ENCODE results near the gene COQ5. TPM values are rescaled to one million over a fixed set of nuclear protein-coding genes. Genes with fewer than 3 reads are reported as not detected.

COQ5 gene
- total and polyA plus RNA-seq, 2 of the 4 experiments (the other 2 are of a cell fraction) = 21.6 to 25.1 TPM

DNA sequence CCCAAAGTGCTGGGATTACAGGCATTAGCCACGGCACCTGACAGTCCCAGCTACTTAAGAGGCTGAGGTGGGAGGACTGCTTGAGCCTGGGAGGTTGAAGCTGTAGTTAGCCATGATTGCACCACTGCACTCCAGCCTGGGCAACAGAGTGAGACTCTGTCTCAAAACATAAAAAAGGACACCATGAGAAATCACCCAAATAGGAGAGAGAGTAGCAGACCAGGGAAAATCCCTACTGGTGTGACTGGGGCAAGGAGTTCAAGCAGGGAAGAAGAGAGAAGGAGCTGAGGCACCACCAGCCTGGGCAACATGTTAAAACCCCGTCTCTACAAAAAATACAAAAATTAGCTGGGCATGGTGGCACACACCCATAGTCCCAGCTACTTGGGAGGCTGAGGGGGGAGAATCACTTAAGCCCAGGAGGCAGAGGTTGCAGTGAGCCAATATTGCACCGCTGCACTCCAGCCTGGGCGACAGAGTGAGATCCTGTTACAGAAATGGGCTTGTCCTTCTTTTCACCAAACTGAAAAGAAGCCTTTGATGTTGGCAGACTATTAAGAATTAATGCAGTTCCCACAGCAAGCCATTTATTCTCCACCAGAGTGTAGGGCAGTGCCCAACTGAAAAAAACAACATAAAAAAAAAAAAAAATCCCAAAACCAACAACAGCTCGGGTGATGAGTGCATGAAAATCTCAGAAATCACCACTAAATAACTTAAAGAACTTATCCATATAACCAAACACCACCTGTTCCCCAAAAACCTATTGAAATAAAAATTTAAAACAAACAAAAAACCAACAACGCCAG lies 54.9 kb downstream of the COQ5 start:
- Histone ChIP-seq H4K20me1 (ENCODE audit: insufficient read depth, low read length) (peaks cover 3% of the 10 kb centered on the region; the same call in 1 of the 2 replicates), H3K18ac (ENCODE audit: low read depth, low read length) (no peak overlapping the region), H3K79me1 (ENCODE audit: low read depth in 1 of 2, low read length in 2 of 2) (peaks cover 19 to 46% of the 10 kb centered on the region in 2 experiments), H2AK9ac (replicated peaks; ENCODE audit: low read depth, low read length, poor library complexity) (no peak overlapping the region), H3K27ac (ENCODE audit: insufficient read depth, low read length) (no peak overlapping the region), H4K91ac (ENCODE audit: insufficient read depth, low read depth, low read length) (no peak overlapping the region; the same call in 1 of the 2 replicates), H3K36me3 (ENCODE audit: control insufficient read depth, insufficient read depth, low read length) (no peaks in the 10 kb centered on the region), H3K23ac (ENCODE audit: low read depth, low read length) (no peak overlapping the region), H3K9ac (ENCODE audit: low read depth, low read length) (no peak overlapping the region), H4K5ac (ENCODE audit: low read depth, low read length) (no peak overlapping the region), H3K4me1 (ENCODE audit: control insufficient read depth, insufficient read depth, low read length) (peaks cover 4% of the 10 kb centered on the region), H2BK120ac (ENCODE audit: low read depth, low read length) (no peak overlapping the region), H2BK5ac (ENCODE audit: low read depth, low read length, poor library complexity, severe bottlenecking) (peak overlapping the region; percentile 53), H3K9me3 (ENCODE audit: control insufficient read depth, insufficient read depth, low read length) (no peaks in the 10 kb centered on the region), H3K56ac (ENCODE audit: extremely low read depth, insufficient read depth, low read length) (no peak overlapping the region), H2BK15ac (ENCODE audit: low read depth, low read length) (no peak overlapping the region), H3K27me3 (ENCODE audit: control insufficient read depth, insufficient read depth, low read length) (no peaks in the 10 kb centered on the region), H3K4me3 (ENCODE audit: insufficient read depth, low read depth, low read length) (no peak overlapping the region), H2BK20ac (ENCODE audit: low read depth, low read length) (no peak overlapping the region), H2AK5ac (ENCODE audit: low read depth, low read length) (peak overlapping the region; percentile 4; the same call in 1 of the 2 replicates), H3K9me1 (ENCODE audit: insufficient read depth, low read length) (peaks cover 4% of the 10 kb centered on the region; the same call in 1 of the 2 replicates), H3K4me2 (ENCODE audit: low read depth, low read length) (no peak overlapping the region; the same call in 1 of the 2 replicates), H4K8ac (ENCODE audit: low read depth in 2 of 2, low read length in 2 of 2) (peak overlapping the region in 1 of 2 experiments; percentile 47; a peak in 2 of 4 replicates), H3K14ac (replicated peaks; ENCODE audit: low read depth, low read length) (no peak overlapping the region), H3K4ac (ENCODE audit: low read depth, low read length) (no peak overlapping the region), H2AFZ (replicated peaks; ENCODE audit: low read length, poor library complexity) (no peak overlapping the region)
- 80% methylated on average over 3 of the region's 6 CpGs; no CpG with 5 or more reads in 1 of the 2 experiments for WGBS, 2 experiments (ENCODE audit: extremely low coverage in 2 of 2, insufficient read length in 1 of 2)
- BruUV-seq (replicated peaks) = no TSS peak
- ChIA-PET POLR2A (ENCODE audit: unreplicated experiment) (no interaction called here), CTCF (no interaction called here)
- intact Hi-C loops (cut with micrococcal nuclease) = loop anchor here (2.0 kb wide), 1 partner anchor 21 kb away; no protein-coding TSS in a partner anchor
- dilution Hi-C loops (cut with HindIII; ENCODE audit: low sequenced_read_pairs, unreplicated experiment) = no loop called here
- ATAC-seq (ENCODE audit: low read depth) = no peak
- TF ChIP-seq MAFK (IDR thresholded peaks at IDR 0.05; ENCODE audit: low read depth, low read length) (no peak), FOS (IDR thresholded peaks at IDR 0.05; ENCODE audit: low read depth, low read length) (no peak), POLR2A (IDR thresholded peaks at IDR 0.05; ENCODE audit: low read depth, low read length) (no peak), SMC3 (IDR thresholded peaks at IDR 0.05; ENCODE audit: low read depth, low read length) (no peak), CEBPB (IDR thresholded peaks at IDR 0.05; ENCODE audit: low read depth, low read length) (no peak), CHD1 (IDR thresholded peaks at IDR 0.05; ENCODE audit: low read depth, low read length) (no peak), RAD21 (IDR thresholded peaks at IDR 0.05; ENCODE audit: low read length) (no peak), RFX5 (IDR thresholded peaks at IDR 0.05; ENCODE audit: low read depth, low read length) (no peak), MAZ (IDR thresholded peaks at IDR 0.05; ENCODE audit: borderline replicate concordance, low read depth, low read length) (no peak), NFE2L2 (IDR thresholded peaks at IDR 0.05; ENCODE audit: low read depth, low read length) (no peak)
- TF ChIP-seq, protein P1, sequence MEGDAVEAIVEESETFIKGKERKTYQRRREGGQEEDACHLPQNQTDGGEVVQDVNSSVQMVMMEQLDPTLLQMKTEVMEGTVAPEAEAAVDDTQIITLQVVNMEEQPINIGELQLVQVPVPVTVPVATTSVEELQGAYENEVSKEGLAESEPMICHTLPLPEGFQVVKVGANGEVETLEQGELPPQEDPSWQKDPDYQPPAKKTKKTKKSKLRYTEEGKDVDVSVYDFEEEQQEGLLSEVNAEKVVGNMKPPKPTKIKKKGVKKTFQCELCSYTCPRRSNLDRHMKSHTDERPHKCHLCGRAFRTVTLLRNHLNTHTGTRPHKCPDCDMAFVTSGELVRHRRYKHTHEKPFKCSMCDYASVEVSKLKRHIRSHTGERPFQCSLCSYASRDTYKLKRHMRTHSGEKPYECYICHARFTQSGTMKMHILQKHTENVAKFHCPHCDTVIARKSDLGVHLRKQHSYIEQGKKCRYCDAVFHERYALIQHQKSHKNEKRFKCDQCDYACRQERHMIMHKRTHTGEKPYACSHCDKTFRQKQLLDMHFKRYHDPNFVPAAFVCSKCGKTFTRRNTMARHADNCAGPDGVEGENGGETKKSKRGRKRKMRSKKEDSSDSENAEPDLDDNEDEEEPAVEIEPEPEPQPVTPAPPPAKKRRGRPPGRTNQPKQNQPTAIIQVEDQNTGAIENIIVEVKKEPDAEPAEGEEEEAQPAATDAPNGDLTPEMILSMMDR (conservative IDR thresholded peaks at IDR 0.05; ENCODE audit: low read depth, low read length) = no peak
- TF ChIP-seq, protein P2, sequence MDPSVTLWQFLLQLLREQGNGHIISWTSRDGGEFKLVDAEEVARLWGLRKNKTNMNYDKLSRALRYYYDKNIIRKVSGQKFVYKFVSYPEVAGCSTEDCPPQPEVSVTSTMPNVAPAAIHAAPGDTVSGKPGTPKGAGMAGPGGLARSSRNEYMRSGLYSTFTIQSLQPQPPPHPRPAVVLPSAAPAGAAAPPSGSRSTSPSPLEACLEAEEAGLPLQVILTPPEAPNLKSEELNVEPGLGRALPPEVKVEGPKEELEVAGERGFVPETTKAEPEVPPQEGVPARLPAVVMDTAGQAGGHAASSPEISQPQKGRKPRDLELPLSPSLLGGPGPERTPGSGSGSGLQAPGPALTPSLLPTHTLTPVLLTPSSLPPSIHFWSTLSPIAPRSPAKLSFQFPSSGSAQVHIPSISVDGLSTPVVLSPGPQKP (IDR thresholded peaks at IDR 0.05; ENCODE audit: borderline replicate concordance, low read depth, low read length) = no peak
- TF ChIP-seq, protein P3, sequence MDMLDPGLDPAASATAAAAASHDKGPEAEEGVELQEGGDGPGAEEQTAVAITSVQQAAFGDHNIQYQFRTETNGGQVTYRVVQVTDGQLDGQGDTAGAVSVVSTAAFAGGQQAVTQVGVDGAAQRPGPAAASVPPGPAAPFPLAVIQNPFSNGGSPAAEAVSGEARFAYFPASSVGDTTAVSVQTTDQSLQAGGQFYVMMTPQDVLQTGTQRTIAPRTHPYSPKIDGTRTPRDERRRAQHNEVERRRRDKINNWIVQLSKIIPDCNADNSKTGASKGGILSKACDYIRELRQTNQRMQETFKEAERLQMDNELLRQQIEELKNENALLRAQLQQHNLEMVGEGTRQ (IDR thresholded peaks at IDR 0.05; ENCODE audit: low read depth, low read length) = no peak
- in situ Hi-C loops (cut with MboI; ENCODE audit: low sequenced_read_pairs) = no loop called here
- DNase-seq = no peak
